ENCODE data around the gene RFX1.

RFX1 gene

GRCh38 chr19:13932911-13933393 lies 73.2 kb downstream of the RFX1 start:
- H3K4me3 ChIP-seq (ENCODE audit: insufficient read length, low read depth) = no peak overlapping the region
- H3K9ac ChIP-seq (ENCODE audit: insufficient read length, low read depth) = no peak overlapping the region
- H3K27me3 ChIP-seq (ENCODE audit: insufficient read depth, insufficient read length) = peaks cover 10% of the 10 kb centered on the region
- peaks cover 27% of the 10 kb centered on the region for H3K36me3 ChIP-seq (ENCODE audit: insufficient read depth, insufficient read length, low read length)
- no peak for DNase-seq (ENCODE audit: low read depth, low spot score)
- no peaks in the 10 kb centered on the region for H3K9me3 ChIP-seq (ENCODE audit: insufficient read depth, low read length)
- H3K4me1 ChIP-seq (ENCODE audit: insufficient read depth, insufficient read length) = peaks cover 30% of the 10 kb centered on the region
- TF ChIP-seq YY1 (IDR thresholded peaks at IDR 0.05; ENCODE audit: insufficient read depth, insufficient read length) (no peak), ZNF274 (IDR thresholded peaks at IDR 0.05; ENCODE audit: low read depth, low read length) (no peak), SUZ12 (IDR thresholded peaks at IDR 0.05; ENCODE audit: extremely low read depth, insufficient read depth, insufficient read length) (no peak)

GRCh38 chr19:13932149-13932637 lies 73.9 kb downstream of the RFX1 start:
- Histone ChIP-seq H3K27me3 (ENCODE audit: insufficient read depth, insufficient read length) (peaks cover 6% of the 10 kb centered on the region), H3K4me1 (ENCODE audit: insufficient read depth, insufficient read length) (peaks cover 26% of the 10 kb centered on the region), H3K36me3 (ENCODE audit: insufficient read depth, insufficient read length, low read length) (peaks cover 30% of the 10 kb centered on the region), H3K9me3 (ENCODE audit: insufficient read depth, low read length) (no peaks in the 10 kb centered on the region), H3K9ac (ENCODE audit: insufficient read length, low read depth) (no peak overlapping the region), H3K4me3 (ENCODE audit: insufficient read length, low read depth) (no peak overlapping the region)
- no peak for DNase-seq (ENCODE audit: low read depth, low spot score)
- no peak for TF ChIP-seq ZNF274 (IDR thresholded peaks at IDR 0.05; ENCODE audit: low read depth, low read length)
- TF ChIP-seq SUZ12 (IDR thresholded peaks at IDR 0.05; ENCODE audit: extremely low read depth, insufficient read depth, insufficient read length) = no peak
- no peak for TF ChIP-seq YY1 (IDR thresholded peaks at IDR 0.05; ENCODE audit: insufficient read depth, insufficient read length)

- peaks cover 5% of the 10 kb centered on the region for H3K27me3 ChIP-seq (ENCODE audit: insufficient read depth, insufficient read length)
- no peak for TF ChIP-seq SUZ12 (IDR thresholded peaks at IDR 0.05; ENCODE audit: extremely low read depth, insufficient read depth, insufficient read length)
- TF ChIP-seq YY1 (IDR thresholded peaks at IDR 0.05; ENCODE audit: insufficient read depth, insufficient read length) = no peak
- TF ChIP-seq ZNF274 (IDR thresholded peaks at IDR 0.05; ENCODE audit: low read depth, low read length) = no peak
- DNase-seq (ENCODE audit: low read depth, low spot score) = no peak
- no peaks in the 10 kb centered on the region for H3K9me3 ChIP-seq (ENCODE audit: insufficient read depth, low read length)
- H3K36me3 ChIP-seq (ENCODE audit: insufficient read depth, insufficient read length, low read length) = peaks cover 36% of the 10 kb centered on the region
- peaks cover 26% of the 10 kb centered on the region for H3K4me1 ChIP-seq (ENCODE audit: insufficient read depth, insufficient read length)
- no peak overlapping the region for H3K4me3 ChIP-seq (ENCODE audit: insufficient read length, low read depth)
- no peak overlapping the region for H3K9ac ChIP-seq (ENCODE audit: insufficient read length, low read depth)
These were observed 74.5 kb downstream of the RFX1 start for GRCh38 chr19:13931391-13932148.

GRCh38 chr19:13930402-13930801 lies 75.7 kb downstream of the RFX1 start:
- peak overlapping the region; percentile 17 for H3K9ac ChIP-seq (ENCODE audit: insufficient read length, low read depth)
- H3K9me3 ChIP-seq (ENCODE audit: insufficient read depth, low read length) = no peaks in the 10 kb centered on the region
- H3K36me3 ChIP-seq (ENCODE audit: insufficient read depth, insufficient read length, low read length) = peaks cover 42% of the 10 kb centered on the region
- DNase-seq (ENCODE audit: low read depth, low spot score) = no peak
- no peak overlapping the region for H3K4me3 ChIP-seq (ENCODE audit: insufficient read length, low read depth)
- TF ChIP-seq SUZ12 (IDR thresholded peaks at IDR 0.05; ENCODE audit: extremely low read depth, insufficient read depth, insufficient read length) (no peak), YY1 (IDR thresholded peaks at IDR 0.05; ENCODE audit: insufficient read depth, insufficient read length) (no peak), ZNF274 (IDR thresholded peaks at IDR 0.05; ENCODE audit: low read depth, low read length) (no peak)
- peaks cover 18% of the 10 kb centered on the region for H3K4me1 ChIP-seq (ENCODE audit: insufficient read depth, insufficient read length)
- H3K27me3 ChIP-seq (ENCODE audit: insufficient read depth, insufficient read length) = no peaks in the 10 kb centered on the region

- Histone ChIP-seq H3K4me1 (ENCODE audit: insufficient read depth, insufficient read length) (peaks cover 16% of the 10 kb centered on the region), H3K36me3 (ENCODE audit: insufficient read depth, insufficient read length, low read length) (peaks cover 45% of the 10 kb centered on the region), H3K9ac (ENCODE audit: insufficient read length, low read depth) (peak overlapping the region; percentile 17), H3K4me3 (ENCODE audit: insufficient read length, low read depth) (no peak overlapping the region), H3K9me3 (ENCODE audit: insufficient read depth, low read length) (no peaks in the 10 kb centered on the region), H3K27me3 (ENCODE audit: insufficient read depth, insufficient read length) (no peaks in the 10 kb centered on the region)
- DNase-seq (ENCODE audit: low read depth, low spot score) = no peak
- no peak for TF ChIP-seq ZNF274 (IDR thresholded peaks at IDR 0.05; ENCODE audit: low read depth, low read length)
- no peak for TF ChIP-seq YY1 (IDR thresholded peaks at IDR 0.05; ENCODE audit: insufficient read depth, insufficient read length)
- no peak for TF ChIP-seq SUZ12 (IDR thresholded peaks at IDR 0.05; ENCODE audit: extremely low read depth, insufficient read depth, insufficient read length)
These were observed 76.2 kb downstream of the RFX1 start for GRCh38 chr19:13929956-13930355.

- H3K9ac ChIP-seq (ENCODE audit: insufficient read length, low read depth) = peak overlapping the region; percentile 1
- no peak for DNase-seq (ENCODE audit: low read depth, low spot score)
- peaks cover 51% of the 10 kb centered on the region for H3K36me3 ChIP-seq (ENCODE audit: insufficient read depth, insufficient read length, low read length)
- H3K27me3 ChIP-seq (ENCODE audit: insufficient read depth, insufficient read length) = no peaks in the 10 kb centered on the region
- peaks cover 10% of the 10 kb centered on the region for H3K4me1 ChIP-seq (ENCODE audit: insufficient read depth, insufficient read length)
- no peaks in the 10 kb centered on the region for H3K9me3 ChIP-seq (ENCODE audit: insufficient read depth, low read length)
- H3K4me3 ChIP-seq (ENCODE audit: insufficient read length, low read depth) = no peak overlapping the region
- no peak for TF ChIP-seq ZNF274 (IDR thresholded peaks at IDR 0.05; ENCODE audit: low read depth, low read length)
- no peak for TF ChIP-seq YY1 (IDR thresholded peaks at IDR 0.05; ENCODE audit: insufficient read depth, insufficient read length)
- no peak for TF ChIP-seq SUZ12 (IDR thresholded peaks at IDR 0.05; ENCODE audit: extremely low read depth, insufficient read depth, insufficient read length)
These were observed 76.8 kb downstream of the RFX1 start for GRCh38 chr19:13929340-13929739.

- Histone ChIP-seq H3K9ac (ENCODE audit: insufficient read length, low read depth) (no peak overlapping the region), H3K36me3 (ENCODE audit: insufficient read depth, insufficient read length, low read length) (peaks cover 65% of the 10 kb centered on the region), H3K9me3 (ENCODE audit: insufficient read depth, low read length) (0 out of 2 replicates have a peak, but pooled peaks cover under 1% of the 10 kb centered on the region), H3K4me1 (ENCODE audit: insufficient read depth, insufficient read length) (peaks cover 9% of the 10 kb centered on the region), H3K4me3 (ENCODE audit: insufficient read length, low read depth) (no peak overlapping the region), H3K27me3 (ENCODE audit: insufficient read depth, insufficient read length) (no peaks in the 10 kb centered on the region)
- DNase-seq (ENCODE audit: low read depth, low spot score) = no peak
- no peak for TF ChIP-seq SUZ12 (IDR thresholded peaks at IDR 0.05; ENCODE audit: extremely low read depth, insufficient read depth, insufficient read length)
- TF ChIP-seq YY1 (IDR thresholded peaks at IDR 0.05; ENCODE audit: insufficient read depth, insufficient read length) = no peak
- no peak for TF ChIP-seq ZNF274 (IDR thresholded peaks at IDR 0.05; ENCODE audit: low read depth, low read length)
These were observed 79.4 kb downstream of the RFX1 start for GRCh38 chr19:13926715-13927114.
